OCI-LY7 (cell line): Measurements from ENCODE around the gene CAMK1.

Experiments
- CTCF ChIP-seq: fragments of 200-600 bp; sonication (generic); conservative IDR thresholded peaks from 2 replicates; pipeline ENCODE4 v1.5.1; 2014; ENCODE audit warnings: mild to moderate bottlenecking, antibody characterized with exemption, low read length, moderate library complexity, mixed read lengths
- EZH2phosphoT487 ChIP-seq: fragments of 200-600 bp; sonication (generic); IDR thresholded peaks from 2 replicates; pipeline ENCODE4 v1.6.1; 2018; ENCODE audit warnings: low read depth, borderline replicate concordance, mild to moderate bottlenecking, mixed run types, antibody characterized with exemption, low read length, moderate library complexity, mixed read lengths

DNA sequence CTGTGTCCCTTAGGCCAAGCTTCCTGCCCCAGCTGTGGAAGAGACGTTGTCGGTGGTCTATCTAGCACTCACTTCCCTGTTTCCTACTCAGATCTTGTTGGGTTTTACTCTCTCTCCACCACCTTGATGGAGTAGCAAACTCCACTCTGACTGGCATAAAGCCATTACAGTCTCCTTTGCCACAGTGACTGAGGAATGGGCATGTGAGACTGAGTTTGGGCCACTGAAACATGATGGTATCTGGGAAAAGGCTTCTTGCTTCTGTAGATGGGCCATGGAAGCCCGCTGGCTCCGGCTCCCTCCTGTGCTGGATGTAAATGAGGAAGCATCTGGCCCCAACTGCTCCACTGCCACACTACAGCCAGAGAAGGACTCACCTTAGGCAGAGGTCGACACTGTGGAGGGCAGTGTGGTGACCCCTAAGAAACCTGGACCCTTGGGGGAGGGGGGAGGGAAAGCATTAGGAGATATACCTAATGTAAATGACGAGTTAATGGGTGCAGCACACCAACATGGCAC lies 9.4 kb upstream of the CAMK1 start:
- TF ChIP-seq CTCF (no peak), EZH2phosphoT487 (no peak)
